Gastrocnemius medialis (tissue), 4 donors: ENCODE data around the gene ITGAD. TPM values are rescaled to one million over a fixed set of nuclear protein-coding genes. Genes with fewer than 3 reads are reported as not detected.

Experiments
- ATAC-seq, 2 donors: fragments of 150-250 bp; one replicate each; pipeline ENCODE4 v1.9.1; 2016
- DNase-seq, 2 donors: peaks; one replicate each; pipeline ENCODE4 v3.0.0-alpha.2; 2019
- H3K27ac ChIP-seq, 4 donors: fragments of 200-600 bp; sonication (generic); 1 replicate in 1 of 4; 2 replicates in 3 of 4; pipeline ENCODE4 v1.5.1; 2016 to 2018; ENCODE audit warnings: mild to moderate bottlenecking in 2 of 4, moderate library complexity in 1 of 4
- H3K27me3 ChIP-seq, 3 donors: fragments of 200-600 bp; sonication (generic) in 2 of 3; 1 replicate in 1 of 3; 2 replicates in 2 of 3; pipeline versions ENCODE4 v1.5.1 to v1.6.0; 2016 to 2019; ENCODE audit warnings: mild to moderate bottlenecking in 1 of 3, moderate library complexity in 1 of 3
- H3K36me3 ChIP-seq, 2 donors: fragments of 200-600 bp; sonication (generic) in 1 of 2; one replicate each; pipeline ENCODE4 v1.5.1; 2017 to 2018
- H3K4me1 ChIP-seq, 2 donors: fragments of 200-600 bp; sonication (generic) in 1 of 2; one replicate each; pipeline ENCODE4 v1.5.1; 2016 to 2017; ENCODE audit warnings: mild to moderate bottlenecking in 2 of 2
- H3K4me3 ChIP-seq, 4 donors: fragments of 200-600 bp; sonication (generic) in 3 of 4; 1 replicate in 1 of 4; 2 replicates in 3 of 4; pipeline ENCODE4 v1.5.1; 2016 to 2019; ENCODE audit warnings: mild to moderate bottlenecking in 2 of 4
- H3K9me3 ChIP-seq, 3 donors: fragments of 200-600 bp; sonication (generic) in 2 of 3; 1 replicate in 1 of 3; 2 replicates in 2 of 3; pipeline ENCODE4 v1.5.1; 2016 to 2019
- POLR2A ChIP-seq, 2 donors: fragments of 450-650 bp; IDR thresholded peaks; one replicate each; pipeline ENCODE4 v1.6.1; 2017; ENCODE audit warnings: antibody characterized with exemption in 2 of 2, mild to moderate bottlenecking in 2 of 2, moderate library complexity in 2 of 2
- in situ Hi-C, 4 donors: fragments of 200-750 bp; cut with MboI; loops; one replicate each; pipeline versions ENCODE4 v1.15.0 to v1.8.0; 2017; ENCODE audit warnings: low sequenced_read_pairs in 4 of 4
- intact Hi-C: fragments of 100-400 bp; cut with DNase I; formaldehyde crosslinking; loops from one replicate; pipeline ENCODE4 v1.15.1; 2023; ENCODE audit warnings: low total_unique reads
- total RNA-seq, 4 donors: library from RNA; depleted of rRNA; stranded (reverse); fragments of >200 nt; gene quantifications; one replicate each; pipeline versions ENCODE4 v1.1.0 to v1.2.3, GENCODE V29; 2016
- TF ChIP-seq, protein P1 (sequence below), 5 experiments: fragments of 450-650 bp in 3 of 5; fragments of 200-600 bp in 2 of 5; sonication (generic) in 2 of 5; IDR thresholded peaks in 4 of 5; conservative IDR thresholded peaks in 1 of 5; 1 replicate in 4 of 5; 2 replicates in 1 of 5; pipeline ENCODE4 v1.5.1; 2016 to 2019; ENCODE audit warnings: antibody characterized with exemption in 5 of 5, mild to moderate bottlenecking in 3 of 5, moderate library complexity in 3 of 5

The ITGAD gene
- total RNA-seq, 4 donors from 2014 or later = not detected

- H3K27me3 ChIP-seq = no peaks in the 10 kb centered on the region
- H3K36me3 ChIP-seq = no peaks in the 10 kb centered on the region
- no peak overlapping the region for H3K4me3 ChIP-seq
- no peak for DNase-seq
- intact Hi-C loops = no loop called here
- no peak for ATAC-seq
- TF ChIP-seq, protein P1, sequence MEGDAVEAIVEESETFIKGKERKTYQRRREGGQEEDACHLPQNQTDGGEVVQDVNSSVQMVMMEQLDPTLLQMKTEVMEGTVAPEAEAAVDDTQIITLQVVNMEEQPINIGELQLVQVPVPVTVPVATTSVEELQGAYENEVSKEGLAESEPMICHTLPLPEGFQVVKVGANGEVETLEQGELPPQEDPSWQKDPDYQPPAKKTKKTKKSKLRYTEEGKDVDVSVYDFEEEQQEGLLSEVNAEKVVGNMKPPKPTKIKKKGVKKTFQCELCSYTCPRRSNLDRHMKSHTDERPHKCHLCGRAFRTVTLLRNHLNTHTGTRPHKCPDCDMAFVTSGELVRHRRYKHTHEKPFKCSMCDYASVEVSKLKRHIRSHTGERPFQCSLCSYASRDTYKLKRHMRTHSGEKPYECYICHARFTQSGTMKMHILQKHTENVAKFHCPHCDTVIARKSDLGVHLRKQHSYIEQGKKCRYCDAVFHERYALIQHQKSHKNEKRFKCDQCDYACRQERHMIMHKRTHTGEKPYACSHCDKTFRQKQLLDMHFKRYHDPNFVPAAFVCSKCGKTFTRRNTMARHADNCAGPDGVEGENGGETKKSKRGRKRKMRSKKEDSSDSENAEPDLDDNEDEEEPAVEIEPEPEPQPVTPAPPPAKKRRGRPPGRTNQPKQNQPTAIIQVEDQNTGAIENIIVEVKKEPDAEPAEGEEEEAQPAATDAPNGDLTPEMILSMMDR (IDR thresholded peaks at IDR 0.05 in 4 of 5, conservative IDR thresholded peaks at IDR 0.05 in 1 of 5) = no peak
- no peak for TF ChIP-seq POLR2A (IDR thresholded peaks at IDR 0.05)
- in situ Hi-C loops = no loop called here
- no peak overlapping the region for H3K27ac ChIP-seq
- peaks cover 5 to 16% of the 10 kb centered on the region in 2 donors for H3K4me1 ChIP-seq
- H3K9me3 ChIP-seq = no peaks in the 10 kb centered on the region
Measured at GRCh38 chr16:31361201-31362110, 31.7 kb upstream of the ITGAD start.

GRCh38 chr16:31362476-31363405, 30.4 kb upstream of the ITGAD start:
- H3K27me3 ChIP-seq = no peaks in the 10 kb centered on the region
- in situ Hi-C loops = no loop called here
- ATAC-seq = no peak
- no peaks in the 10 kb centered on the region for H3K9me3 ChIP-seq
- TF ChIP-seq POLR2A (IDR thresholded peaks at IDR 0.05) = no peak
- TF ChIP-seq, protein P1 (IDR thresholded peaks at IDR 0.05 in 4 of 5, conservative IDR thresholded peaks at IDR 0.05 in 1 of 5) = no peak
- H3K4me1 ChIP-seq = peaks cover 4 to 7% of the 10 kb centered on the region in 2 donors
- intact Hi-C loops = no loop called here
- H3K4me3 ChIP-seq = no peak overlapping the region
- DNase-seq = no peak
- H3K36me3 ChIP-seq = no peaks in the 10 kb centered on the region
- H3K27ac ChIP-seq = no peak overlapping the region

GRCh38 chr16:31363721-31364120, 29.4 kb upstream of the ITGAD start:
- Histone ChIP-seq H3K4me1 (no peaks in the 10 kb centered on the region), H3K27ac (no peak overlapping the region), H3K36me3 (no peaks in the 10 kb centered on the region), H3K4me3 (no peak overlapping the region), H3K27me3 (no peaks in the 10 kb centered on the region), H3K9me3 (no peaks in the 10 kb centered on the region)
- ATAC-seq = no peak
- TF ChIP-seq POLR2A (IDR thresholded peaks at IDR 0.05) = no peak
- TF ChIP-seq, protein P1 (IDR thresholded peaks at IDR 0.05 in 4 of 5, conservative IDR thresholded peaks at IDR 0.05 in 1 of 5) = no peak
- intact Hi-C loops (no loop called here), in situ Hi-C loops (no loop called here)
- DNase-seq = no peak

DNA sequence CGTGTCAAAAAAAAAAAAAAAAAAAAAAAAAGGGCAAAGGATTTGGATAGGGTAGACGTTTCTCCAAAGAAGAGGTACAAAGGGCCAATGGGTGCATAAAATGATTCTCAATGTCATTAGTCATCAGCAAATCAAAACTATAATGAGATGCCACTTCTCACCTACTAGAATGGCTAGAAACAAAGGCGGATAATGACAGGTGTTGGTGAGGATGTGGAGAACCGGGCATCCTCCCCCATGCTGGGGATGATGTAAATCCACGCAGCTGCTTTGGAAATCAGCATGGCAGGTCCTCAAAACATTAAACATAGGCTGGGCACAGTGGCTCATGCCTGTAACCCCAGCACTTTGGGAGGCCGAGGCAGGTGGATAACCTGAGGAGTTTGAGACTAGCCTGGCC, 28.7 kb upstream of the ITGAD start:
- intact Hi-C loops = no loop called here
- ATAC-seq = no peak
- in situ Hi-C loops = no loop called here

More for the DNA sequence above, 28.7 kb upstream of the ITGAD start:
- TF ChIP-seq, protein P1 (IDR thresholded peaks at IDR 0.05 in 4 of 5, conservative IDR thresholded peaks at IDR 0.05 in 1 of 5) = no peak
- TF ChIP-seq POLR2A (IDR thresholded peaks at IDR 0.05) = no peak
- DNase-seq = no peak
- H3K27ac ChIP-seq = no peak overlapping the region
- H3K36me3 ChIP-seq = no peaks in the 10 kb centered on the region
- H3K4me1 ChIP-seq = no peaks in the 10 kb centered on the region
- no peak overlapping the region for H3K4me3 ChIP-seq
- H3K9me3 ChIP-seq = no peaks in the 10 kb centered on the region
- H3K27me3 ChIP-seq = no peaks in the 10 kb centered on the region
